ENCODE results near the gene SBNO2.

SBNO2 gene

DNA sequence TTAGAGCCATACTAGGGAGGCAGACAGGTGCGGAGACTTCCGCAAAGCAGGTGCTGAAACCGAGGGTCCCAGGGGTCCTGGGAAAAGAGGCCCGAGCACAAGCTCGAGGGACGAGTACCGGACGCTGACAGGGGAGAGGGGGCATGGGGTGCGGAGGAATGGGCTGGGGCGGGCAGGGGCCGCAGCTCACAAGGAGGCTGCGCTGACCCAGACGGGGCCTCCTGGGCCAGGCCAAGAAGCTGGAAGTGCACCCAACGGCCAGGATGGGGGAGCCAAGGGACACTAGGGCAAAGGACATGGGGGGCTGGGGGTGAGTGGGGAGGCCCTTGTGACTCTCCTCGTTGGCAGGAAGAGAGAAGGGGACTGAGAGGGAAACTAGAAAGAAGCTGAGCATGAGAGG, 80.7 kb downstream of the SBNO2 start:
- Mint-ChIP-seq H3K27me3 (no peaks in the 10 kb centered on the region), H3K4me3 (peak overlapping the region; percentile 91), H3K4me1 (peaks cover 64% of the 10 kb centered on the region), H3K27ac (no peak overlapping the region), H3K36me3 (peaks cover 25% of the 10 kb centered on the region), H3K9me3 (no peaks in the 10 kb centered on the region)
- no peak for ATAC-seq

DNA sequence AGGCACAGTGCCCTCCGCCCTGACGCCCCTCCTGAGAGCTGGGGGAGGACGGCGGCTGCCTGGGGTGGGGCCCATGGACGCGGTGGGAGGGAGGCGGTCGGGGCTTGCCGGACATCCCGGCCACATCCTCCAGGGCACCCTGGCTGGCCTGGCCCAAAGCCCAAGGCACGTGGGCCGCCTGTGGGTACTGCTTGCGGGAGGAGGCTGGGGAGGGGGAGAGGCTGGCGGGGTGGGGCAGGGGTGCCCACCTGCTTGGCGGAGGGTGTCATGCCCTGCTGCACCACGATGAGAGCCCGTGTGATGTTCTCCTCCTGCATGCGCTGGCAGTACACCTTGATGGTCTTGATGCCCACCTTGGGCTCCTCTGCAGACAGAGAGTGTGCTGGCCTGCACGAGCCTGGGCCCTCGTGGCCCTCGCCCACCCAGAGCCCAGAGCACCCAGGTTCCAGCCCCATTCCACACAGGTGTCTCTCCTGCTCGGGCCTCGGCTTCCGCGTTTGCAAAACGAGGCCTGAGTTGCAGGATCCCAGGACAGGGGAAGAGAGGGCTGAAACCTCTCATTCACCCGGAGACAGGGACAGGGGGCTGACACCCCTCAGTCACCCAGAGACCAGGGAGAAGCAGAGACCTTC, 82.4 kb downstream of the SBNO2 start:
- Mint-ChIP-seq H3K4me1 (peaks cover 67% of the 10 kb centered on the region), H3K36me3 (peaks cover 33% of the 10 kb centered on the region), H3K4me3 (no peak overlapping the region), H3K9me3 (no peaks in the 10 kb centered on the region), H3K27ac (no peak overlapping the region), H3K27me3 (no peaks in the 10 kb centered on the region)
- no peak for ATAC-seq

DNA sequence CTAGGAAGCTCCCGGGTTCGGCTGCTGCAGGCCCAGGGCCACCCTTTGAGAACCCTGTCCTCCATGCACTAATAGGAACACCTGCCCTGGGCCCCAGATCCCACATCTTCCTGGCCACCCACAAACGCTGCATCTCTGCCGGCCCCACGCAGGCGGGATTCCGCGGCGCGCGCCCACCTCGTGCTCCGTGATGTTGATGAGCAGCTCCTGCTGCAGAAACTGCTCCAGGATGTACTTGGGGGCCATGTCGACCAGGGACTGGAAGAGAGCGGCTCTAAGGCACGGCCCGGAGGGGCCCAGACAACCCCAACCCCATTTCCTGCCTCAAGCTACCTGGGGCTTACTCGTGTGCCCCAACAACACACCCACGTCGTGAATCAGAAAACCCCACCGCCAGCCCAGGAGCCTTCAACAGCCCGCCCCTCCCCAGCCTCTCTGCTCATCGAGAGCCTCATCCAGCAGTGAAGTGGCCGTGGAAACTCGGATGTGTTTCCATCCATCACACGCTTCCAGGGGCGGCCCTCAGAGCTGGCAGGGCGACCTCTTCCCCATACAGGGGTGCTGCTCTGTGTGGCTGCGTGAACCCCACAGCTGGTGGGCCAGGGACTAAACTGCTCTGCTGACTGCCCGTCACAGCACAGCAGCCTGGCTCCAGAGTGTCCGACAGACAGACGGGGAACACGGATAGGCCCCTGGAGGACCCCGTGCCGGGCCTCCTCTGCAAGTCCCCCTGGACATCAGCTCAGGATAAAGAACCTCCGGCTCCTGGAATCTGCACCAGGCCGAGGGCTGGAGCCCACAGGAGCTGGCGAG, 83.1 kb downstream of the SBNO2 start:
- H3K36me3 Mint-ChIP-seq: peaks cover 33% of the 10 kb centered on the region
- peaks cover 65% of the 10 kb centered on the region for H3K4me1 Mint-ChIP-seq
- no peak for ATAC-seq
- no peak overlapping the region for H3K4me3 Mint-ChIP-seq
- no peak overlapping the region for H3K27ac Mint-ChIP-seq
- H3K9me3 Mint-ChIP-seq: no peaks in the 10 kb centered on the region
- no peaks in the 10 kb centered on the region for H3K27me3 Mint-ChIP-seq

DNA sequence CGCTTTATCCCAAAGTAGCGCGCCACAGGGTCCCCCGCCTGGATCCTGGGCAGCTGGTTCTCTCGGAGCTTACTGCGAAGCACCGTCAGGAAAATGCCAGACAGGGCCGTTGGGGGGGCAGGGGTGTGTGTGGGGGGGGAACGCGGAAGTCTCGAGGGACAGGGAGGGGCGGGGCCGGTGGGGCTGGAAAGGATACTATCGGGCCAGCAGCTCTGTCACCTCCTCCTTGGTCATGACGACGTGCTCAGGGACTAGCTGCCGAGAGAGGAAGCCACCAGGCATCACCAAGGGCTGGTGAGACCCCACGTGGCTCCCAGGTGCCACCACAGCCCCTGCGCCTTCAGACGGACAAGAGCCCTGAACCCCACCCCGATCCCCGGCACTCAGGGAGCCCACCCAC, 84.2 kb downstream of the SBNO2 start:
- H3K4me3 Mint-ChIP-seq: no peak overlapping the region
- peaks cover 42% of the 10 kb centered on the region for H3K36me3 Mint-ChIP-seq
- H3K27me3 Mint-ChIP-seq: no peaks in the 10 kb centered on the region
- no peak for ATAC-seq
- no peaks in the 10 kb centered on the region for H3K9me3 Mint-ChIP-seq
- H3K4me1 Mint-ChIP-seq: peaks cover 65% of the 10 kb centered on the region
- peak overlapping the region; percentile 77 for H3K27ac Mint-ChIP-seq

DNA sequence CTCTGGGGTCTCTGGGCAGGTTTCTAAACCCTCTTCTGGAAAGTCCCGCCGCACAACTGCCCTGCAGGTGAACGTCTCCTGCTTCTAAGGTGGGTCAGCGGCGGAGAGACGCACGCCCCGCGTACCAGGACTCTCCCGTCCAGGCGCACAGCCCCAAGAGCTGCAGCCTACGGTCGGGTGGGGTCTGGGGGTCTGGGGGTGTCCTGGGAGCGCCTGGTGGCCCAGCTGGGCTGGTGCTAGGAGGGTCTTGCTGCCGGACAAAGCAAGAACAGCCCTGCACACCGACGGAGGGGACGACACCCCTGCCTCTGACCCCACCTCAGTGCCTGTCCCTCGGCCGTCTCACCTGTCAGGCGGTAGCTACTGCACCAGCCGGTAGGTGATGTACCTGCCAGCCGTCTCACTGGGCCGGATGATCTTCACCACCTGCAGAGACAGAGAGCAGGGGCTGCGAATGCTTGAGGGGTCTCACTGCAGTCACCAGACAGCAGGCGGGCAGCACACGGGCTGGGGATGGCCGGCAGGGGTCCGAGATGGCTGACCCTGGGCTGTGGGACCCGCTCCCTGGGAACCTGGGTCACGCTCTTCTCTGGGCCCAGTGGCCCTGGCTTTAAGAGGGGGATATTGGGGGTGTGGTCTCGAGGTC, 84.8 kb downstream of the SBNO2 start:
- no peak overlapping the region for H3K4me3 Mint-ChIP-seq
- H3K4me1 Mint-ChIP-seq: peaks cover 65% of the 10 kb centered on the region
- H3K36me3 Mint-ChIP-seq: peaks cover 48% of the 10 kb centered on the region
- no peak for ATAC-seq
- peak overlapping the region; percentile 77 for H3K27ac Mint-ChIP-seq
- no peaks in the 10 kb centered on the region for H3K9me3 Mint-ChIP-seq
- H3K27me3 Mint-ChIP-seq: no peaks in the 10 kb centered on the region

DNA sequence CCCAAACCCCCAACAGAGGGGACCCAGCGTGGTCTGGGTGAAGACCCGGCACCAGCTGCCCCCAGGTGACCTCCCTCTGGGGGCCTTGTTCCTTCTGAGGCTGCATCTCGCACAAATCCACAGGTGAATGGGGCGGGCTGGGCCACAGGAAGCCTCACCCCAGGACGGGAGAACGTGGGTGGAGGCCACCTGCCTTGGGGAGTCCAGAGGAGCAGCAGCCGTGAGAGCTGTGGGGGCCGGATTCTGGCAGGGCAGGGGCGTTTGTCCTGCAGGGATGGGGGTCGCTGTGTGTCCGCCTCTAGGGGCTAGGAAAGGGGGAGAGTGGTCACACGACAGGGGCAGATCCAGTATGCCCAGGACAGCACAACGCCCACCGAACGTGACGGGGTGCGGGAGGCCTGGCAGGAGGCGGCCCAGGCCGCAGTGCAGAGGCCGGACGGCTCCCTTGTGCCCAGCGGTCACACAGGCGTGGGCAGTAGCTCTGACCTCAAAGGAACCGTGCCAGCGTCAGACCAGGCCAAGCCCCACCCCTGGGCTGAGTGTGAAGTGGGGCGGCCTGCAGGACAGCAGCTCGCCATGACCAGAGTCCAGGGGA, 85.6 kb downstream of the SBNO2 start:
- H3K36me3 Mint-ChIP-seq: peaks cover 55% of the 10 kb centered on the region
- H3K27ac Mint-ChIP-seq: peak overlapping the region; percentile 77
- H3K4me3 Mint-ChIP-seq: peak overlapping the region; percentile 25
- H3K9me3 Mint-ChIP-seq: no peaks in the 10 kb centered on the region
- H3K4me1 Mint-ChIP-seq: peaks cover 65% of the 10 kb centered on the region
- peak; percentile 7 for ATAC-seq
- no peaks in the 10 kb centered on the region for H3K27me3 Mint-ChIP-seq

DNA sequence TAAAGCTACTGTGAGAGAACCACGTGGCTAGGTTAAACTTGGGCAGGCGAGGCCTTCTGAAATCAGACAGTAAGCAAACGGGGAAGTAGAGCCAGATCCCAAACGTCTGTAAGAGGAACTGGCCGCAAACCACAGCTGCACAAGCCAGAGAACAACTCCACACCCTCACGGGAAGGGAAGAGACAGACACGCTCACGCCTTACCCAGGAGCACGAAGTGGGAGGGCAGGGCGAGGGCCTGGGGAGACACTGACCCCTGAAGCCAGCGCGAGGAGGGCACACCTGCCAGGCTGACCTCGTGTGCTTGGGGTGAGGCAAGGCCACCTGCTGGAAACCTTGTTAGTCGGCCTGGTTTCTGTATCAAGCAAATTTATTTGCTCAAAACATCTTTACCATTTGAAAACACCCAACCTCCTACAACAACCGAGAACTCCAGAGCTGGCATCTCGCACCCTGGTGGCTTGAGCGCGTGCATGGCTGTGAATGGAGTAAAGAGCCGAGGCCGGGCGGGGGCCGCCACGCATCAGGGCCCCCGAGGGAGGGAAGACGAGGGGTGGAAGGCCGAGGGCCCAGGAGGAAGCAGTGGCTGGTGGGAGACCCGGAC, 86.2 kb downstream of the SBNO2 start:
- H3K9me3 Mint-ChIP-seq: no peaks in the 10 kb centered on the region
- H3K27ac Mint-ChIP-seq: peak overlapping the region; percentile 77
- ATAC-seq: peak; percentile 72
- H3K36me3 Mint-ChIP-seq: peaks cover 55% of the 10 kb centered on the region
- H3K27me3 Mint-ChIP-seq: no peaks in the 10 kb centered on the region
- peak overlapping the region; percentile 25 for H3K4me3 Mint-ChIP-seq
- H3K4me1 Mint-ChIP-seq: peaks cover 64% of the 10 kb centered on the region

DNA sequence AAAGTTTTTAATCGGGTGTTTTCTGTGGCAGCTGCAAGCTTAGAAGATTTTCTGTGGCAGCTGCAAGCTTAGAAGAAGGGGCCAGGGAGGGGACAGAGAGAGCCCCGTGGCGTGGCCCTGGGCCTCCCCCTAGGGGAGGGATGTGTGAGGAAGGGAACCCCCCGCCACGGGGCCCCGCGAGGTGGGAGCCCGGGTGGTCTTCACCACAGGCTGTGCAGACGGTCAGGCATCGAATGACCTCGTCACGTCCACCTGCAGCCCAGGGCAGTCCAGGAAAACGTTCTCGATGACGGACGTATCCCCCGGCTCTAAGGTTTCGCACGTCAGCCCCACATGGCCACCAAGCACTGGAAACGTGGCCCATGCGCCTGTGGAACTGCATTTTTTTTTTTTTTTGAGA, 87.5 kb downstream of the SBNO2 start:
- H3K27ac Mint-ChIP-seq: peak overlapping the region; percentile 82
- no peaks in the 10 kb centered on the region for H3K9me3 Mint-ChIP-seq
- peaks cover 72% of the 10 kb centered on the region for H3K4me1 Mint-ChIP-seq
- ATAC-seq: no peak
- H3K27me3 Mint-ChIP-seq: no peaks in the 10 kb centered on the region
- peaks cover 63% of the 10 kb centered on the region for H3K36me3 Mint-ChIP-seq
- no peak overlapping the region for H3K4me3 Mint-ChIP-seq

DNA sequence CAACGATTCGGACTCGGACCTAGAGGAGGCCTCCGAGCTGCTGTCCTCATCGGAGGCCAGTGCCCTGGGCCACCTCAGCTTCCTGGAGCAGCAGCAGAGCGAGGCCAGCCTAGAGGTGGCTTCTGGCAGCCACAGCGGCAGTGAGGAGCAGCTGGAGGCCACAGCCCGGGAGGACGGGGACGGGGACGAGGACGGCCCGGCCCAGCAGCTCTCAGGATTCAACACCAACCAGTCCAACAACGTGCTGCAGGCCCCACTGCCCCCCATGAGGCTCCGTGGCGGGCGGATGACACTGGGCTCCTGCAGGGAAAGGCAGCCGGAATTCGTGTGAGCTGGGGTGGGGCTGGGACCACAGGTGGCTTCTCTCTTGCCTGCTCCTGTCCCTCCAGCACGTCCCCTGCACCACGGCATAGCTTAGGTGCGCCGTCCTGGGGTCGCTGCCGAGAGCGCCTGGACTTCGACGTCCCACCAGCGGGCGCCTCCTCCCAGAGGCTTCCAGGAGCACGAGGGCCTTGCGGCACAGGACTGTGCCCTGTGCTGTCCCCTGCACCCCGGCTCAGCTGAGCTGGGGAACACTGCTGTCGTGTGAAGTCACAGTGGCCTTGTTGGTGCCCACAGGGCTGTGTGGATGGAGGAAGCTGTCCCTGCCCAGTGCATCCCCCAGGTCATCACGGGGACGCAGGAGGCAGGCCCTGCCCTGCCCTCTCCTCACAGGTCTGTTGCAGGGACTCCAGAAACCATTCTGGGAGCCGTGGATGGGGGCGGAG, 88.2 kb downstream of the SBNO2 start:
- H3K36me3 Mint-ChIP-seq: peaks cover 70% of the 10 kb centered on the region
- no peak for ATAC-seq
- no peaks in the 10 kb centered on the region for H3K9me3 Mint-ChIP-seq
- H3K27me3 Mint-ChIP-seq: no peaks in the 10 kb centered on the region
- H3K4me1 Mint-ChIP-seq: peaks cover 75% of the 10 kb centered on the region
- peak overlapping the region; percentile 82 for H3K27ac Mint-ChIP-seq
- H3K4me3 Mint-ChIP-seq: peak overlapping the region; percentile 32

DNA sequence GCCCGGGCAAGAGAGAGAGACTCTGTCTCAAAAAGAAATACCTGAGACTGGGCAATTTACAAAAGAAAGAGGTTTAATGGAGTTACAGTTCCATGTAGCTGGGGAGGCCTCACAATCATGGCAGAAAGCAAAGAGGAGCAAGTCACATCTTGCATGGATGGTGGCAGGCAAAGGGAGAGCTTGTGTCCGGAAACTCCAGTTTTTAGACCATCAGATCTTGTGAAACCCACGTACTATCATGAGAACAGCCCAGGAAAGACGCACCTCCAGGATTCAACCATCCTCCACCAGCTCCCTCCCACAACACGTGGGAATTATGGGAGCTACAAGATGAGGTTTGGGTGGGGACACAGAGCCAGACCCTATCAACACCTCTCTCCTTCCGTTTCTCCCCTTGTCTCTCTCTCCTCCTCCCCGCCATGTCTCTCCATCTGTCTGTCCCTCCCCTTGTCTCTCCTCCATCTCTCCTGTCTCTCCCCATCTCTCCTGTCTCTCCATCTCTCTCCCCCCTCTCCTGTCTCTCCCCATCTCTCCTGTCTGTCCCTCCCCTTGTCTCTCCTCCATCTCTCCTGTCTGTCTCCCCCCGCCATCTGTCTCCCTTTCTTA, 88.9 kb downstream of the SBNO2 start:
- peaks cover 73% of the 10 kb centered on the region for H3K36me3 Mint-ChIP-seq
- H3K27me3 Mint-ChIP-seq: no peaks in the 10 kb centered on the region
- ATAC-seq: no peak
- H3K4me1 Mint-ChIP-seq: peaks cover 76% of the 10 kb centered on the region
- no peaks in the 10 kb centered on the region for H3K9me3 Mint-ChIP-seq
- H3K4me3 Mint-ChIP-seq: peak overlapping the region; percentile 32
- H3K27ac Mint-ChIP-seq: peak overlapping the region; percentile 82

DNA sequence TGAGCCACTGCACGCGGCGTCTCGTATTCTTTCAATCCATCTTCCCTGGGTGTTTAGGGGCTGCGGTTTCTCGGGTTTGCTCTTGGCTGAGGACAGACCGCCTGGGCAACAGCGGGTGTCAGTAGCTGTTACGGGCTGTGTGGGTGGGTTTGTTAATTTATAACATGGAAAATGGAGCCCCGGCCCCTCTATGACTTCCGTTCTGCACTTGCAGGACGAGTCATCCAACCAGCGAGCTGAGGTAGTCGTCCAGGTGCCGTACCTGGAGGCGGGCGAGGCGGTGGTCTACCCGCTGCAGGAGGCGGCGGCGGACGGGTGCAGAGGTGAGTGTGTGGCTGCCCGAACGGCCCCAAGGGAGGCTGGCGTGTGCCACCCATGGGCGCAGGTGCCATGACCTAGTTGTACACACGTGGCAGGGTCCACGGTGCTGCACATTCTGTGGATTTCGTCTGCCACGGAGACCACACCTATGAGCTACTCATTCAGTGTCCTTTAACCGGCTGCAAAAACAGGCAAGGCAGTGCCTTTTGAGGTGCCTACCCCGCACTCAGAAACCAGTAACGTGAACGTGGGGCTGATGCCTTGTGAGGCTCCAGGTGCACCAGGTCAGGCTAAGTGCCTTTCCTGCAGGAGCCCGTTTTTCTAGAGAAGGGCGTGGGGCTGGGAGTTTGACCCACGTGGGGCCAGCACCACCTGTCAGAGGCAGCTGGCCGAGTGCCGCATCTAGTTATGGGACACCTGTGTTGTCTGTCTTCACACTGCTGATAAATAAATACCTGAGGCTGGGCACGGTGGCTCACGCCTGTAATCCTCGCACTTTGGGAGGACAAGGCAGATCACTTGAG, 89.8 kb downstream of the SBNO2 start:
- Mint-ChIP-seq H3K27me3 (no peaks in the 10 kb centered on the region), H3K36me3 (peaks cover 75% of the 10 kb centered on the region), H3K4me1 (peaks cover 72% of the 10 kb centered on the region), H3K9me3 (no peaks in the 10 kb centered on the region), H3K27ac (peak overlapping the region; percentile 82), H3K4me3 (peak overlapping the region; percentile 26)
- no peak for ATAC-seq

DNA sequence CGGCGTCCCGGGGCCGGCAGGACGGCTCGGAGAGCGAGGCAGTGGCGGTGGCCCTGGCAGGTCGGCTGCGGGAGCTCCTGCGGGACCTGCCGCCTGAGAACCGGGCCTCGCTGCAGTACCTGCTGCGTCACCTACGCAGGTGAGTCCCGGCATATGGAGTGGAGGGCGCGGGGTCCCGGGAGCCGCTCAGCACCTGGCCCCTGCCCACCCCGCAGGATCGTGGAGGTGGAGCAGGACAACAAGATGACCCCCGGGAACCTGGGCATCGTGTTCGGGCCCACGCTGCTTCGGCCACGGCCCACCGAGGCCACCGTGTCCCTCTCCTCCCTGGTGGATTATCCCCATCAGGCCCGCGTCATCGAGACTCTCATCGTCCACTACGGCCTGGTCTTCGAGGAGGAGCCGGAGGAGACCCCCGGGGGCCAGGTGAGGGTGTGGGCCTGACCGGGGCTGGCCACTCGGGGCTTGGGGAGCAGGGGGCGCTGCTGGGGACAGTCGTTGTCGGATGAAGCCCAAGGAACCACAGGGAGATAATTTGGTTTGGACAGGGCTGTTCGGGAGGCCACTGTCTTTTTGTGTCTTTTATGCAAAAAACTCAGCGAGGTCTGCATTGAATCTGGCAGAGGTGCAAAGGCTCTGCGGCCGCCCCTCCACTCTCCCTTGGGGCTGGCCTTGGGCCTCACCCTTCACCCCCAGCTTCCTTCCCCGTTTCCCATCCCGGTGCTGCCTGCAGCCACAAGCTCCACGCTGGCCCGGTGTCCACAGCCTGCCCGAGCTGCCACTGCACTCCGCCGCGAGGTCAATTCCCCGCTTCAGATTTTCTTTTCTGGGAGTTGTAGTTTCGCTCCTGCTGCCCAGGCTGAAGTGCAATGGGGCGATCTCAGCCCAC, 90.9 kb downstream of the SBNO2 start:
- Mint-ChIP-seq H3K4me3 (peak overlapping the region; percentile 52), H3K36me3 (peaks cover 65% of the 10 kb centered on the region), H3K4me1 (peaks cover 62% of the 10 kb centered on the region), H3K27ac (peak overlapping the region; percentile 82), H3K27me3 (no peaks in the 10 kb centered on the region), H3K9me3 (no peaks in the 10 kb centered on the region)
- no peak for ATAC-seq
